CD14-positive monocyte (primary cell): ENCODE data around the gene CEP126. TPM values are rescaled to one million over a fixed set of nuclear protein-coding genes. Genes with fewer than 3 reads are reported as not detected.

Experiments
- DNase-seq, 3 donors: peaks; one replicate each; pipeline ENCODE4 v3.0.0-alpha.2; 2011 to 2022
- H2AFZ ChIP-seq: 2 replicates; pipeline ENCODE4 v1.6.0; 2012; ENCODE audit warnings: mild to moderate bottlenecking, low read depth, low read length, inconsistent platforms; ENCODE audit not compliant: insufficient read depth, poor library complexity, severe bottlenecking
- H3K27ac ChIP-seq, 2 donors: 1 replicate in 1 of 2; 2 replicates in 1 of 2; pipeline ENCODE4 v1.5.1; 2012 to 2013; ENCODE audit warnings: low read length in 2 of 2, control low read depth in 1 of 2, inconsistent platforms in 1 of 2, low read depth in 1 of 2, mild to moderate bottlenecking in 1 of 2
- H3K27me3 ChIP-seq, 2 donors: one replicate each; pipeline versions ENCODE4 v1.6.0 to v1.6.1; 2011 to 2013; ENCODE audit warnings: low read length in 2 of 2; ENCODE audit not compliant: control insufficient read depth in 2 of 2, insufficient read depth in 2 of 2
- H3K36me3 ChIP-seq, 2 donors: replicated peaks in 1 of 2; 1 replicate in 1 of 2; 2 replicates in 1 of 2; pipeline versions ENCODE4 v1.5.1 to v1.6.1; 2012 to 2013; ENCODE audit warnings: low read length in 2 of 2, control low read depth in 1 of 2, inconsistent platforms in 1 of 2, mild to moderate bottlenecking in 1 of 2; ENCODE audit not compliant: insufficient read depth in 2 of 2, control insufficient read depth in 1 of 2
- H3K4me1 ChIP-seq, 2 donors: 1 replicate in 1 of 2; 2 replicates in 1 of 2; pipeline versions ENCODE4 v1.5.1 to v1.6.1; 2012 to 2013; ENCODE audit warnings: low read length in 2 of 2, control low read depth in 1 of 2, inconsistent platforms in 1 of 2, mild to moderate bottlenecking in 1 of 2, moderate library complexity in 1 of 2; ENCODE audit not compliant: insufficient read depth in 2 of 2, control insufficient read depth in 1 of 2
- H3K4me2 ChIP-seq: replicated peaks from 2 replicates; pipeline ENCODE3; 2012; ENCODE audit warnings: low read length, moderate library complexity, mild to moderate bottlenecking; ENCODE audit not compliant: poor library complexity, severe bottlenecking; ENCODE audit errors: extremely low read depth
- H3K4me3 ChIP-seq, 3 experiments: fragments of 200-600 bp in 1 of 3; sonication (generic) in 1 of 3; replicated peaks in 1 of 3; 1 replicate in 2 of 3; 2 replicates in 1 of 3; pipeline ENCODE4 v1.5.1; 2011 to 2013; ENCODE audit warnings: low read length in 3 of 3, mild to moderate bottlenecking in 3 of 3, control low read depth in 2 of 3, low read depth in 2 of 3, inconsistent platforms in 1 of 3, moderate library complexity in 1 of 3
- H3K79me2 ChIP-seq: 2 replicates; pipeline ENCODE4 v1.6.0; 2012; ENCODE audit warnings: mild to moderate bottlenecking, control low read depth, inconsistent platforms, low read length, moderate library complexity; ENCODE audit not compliant: insufficient read depth
- H3K9ac ChIP-seq: 2 replicates; pipeline ENCODE4 v1.6.0; 2017; ENCODE audit warnings: low read length, mild to moderate bottlenecking; ENCODE audit not compliant: insufficient read depth, poor library complexity, severe bottlenecking
- H3K9me3 ChIP-seq, 2 donors: replicated peaks in 1 of 2; 1 replicate in 1 of 2; 2 replicates in 1 of 2; pipeline versions ENCODE4 v1.5.1 to v1.6.1; 2012 to 2013; ENCODE audit warnings: low read length in 2 of 2, control low read depth in 1 of 2; ENCODE audit not compliant: control insufficient read depth in 1 of 2, insufficient read depth in 1 of 2
- H4K20me1 ChIP-seq: 2 replicates; pipeline ENCODE4 v1.6.0; 2012; ENCODE audit warnings: mild to moderate bottlenecking, low read length, control low read depth, moderate library complexity; ENCODE audit not compliant: insufficient read depth
- H3K27ac Mint-ChIP-seq, 7 donors: one replicate each; pipeline ENCODE4 v1.8.0; 2020; ENCODE audit warnings: mild to moderate bottlenecking in 7 of 7, mixed read lengths in 7 of 7, moderate library complexity in 6 of 7, inconsistent platforms in 2 of 7
- H3K27me3 Mint-ChIP-seq, 3 donors: one replicate each; pipeline ENCODE4 v1.8.0; 2021 to 2022; ENCODE audit warnings: low read depth in 3 of 3, mild to moderate bottlenecking in 3 of 3, mixed read lengths in 3 of 3, moderate library complexity in 3 of 3, inconsistent platforms in 1 of 3
- H3K36me3 Mint-ChIP-seq, 2 donors: one replicate each; pipeline ENCODE4 v1.8.0; 2020; ENCODE audit warnings: mixed read lengths in 2 of 2, inconsistent platforms in 1 of 2, mild to moderate bottlenecking in 1 of 2
- H3K4me1 Mint-ChIP-seq: one replicate; pipeline ENCODE4 v1.8.0; 2020; ENCODE audit warnings: mild to moderate bottlenecking, mixed read lengths
- H3K4me3 Mint-ChIP-seq, 2 donors: one replicate each; pipeline ENCODE4 v1.8.0; 2020; ENCODE audit warnings: mild to moderate bottlenecking in 2 of 2, mixed read lengths in 2 of 2, moderate library complexity in 1 of 2
- H3K9me3 Mint-ChIP-seq, 7 donors: one replicate each; pipeline ENCODE4 v1.8.0; 2020 to 2022; ENCODE audit warnings: mixed read lengths in 7 of 7, mild to moderate bottlenecking in 6 of 7, moderate library complexity in 6 of 7, inconsistent platforms in 2 of 7
- WGBS: methylation state at CpG from one replicate; pipeline ENCODE4 v1.1.5; 2013; ENCODE audit warnings: missing lambda C conversion rate; ENCODE audit not compliant: insufficient coverage; 5-methylcytosine and 5-hydroxymethylcytosine counted together
- intact Hi-C, 2 donors: fragments of 100-400 bp; cut with micrococcal nuclease; formaldehyde crosslinking; loops; one replicate each; pipeline versions ENCODE4 v1.15.0 to v1.15.1; 2023
- polyA plus RNA-seq, 3 donors: library from polyadenylated mRNA; depleted of rRNA in 1 of 3; unstranded in 2 of 3; stranded (reverse) in 1 of 3; fragments of 300-500 nt in 2 of 3; fragments of >200 nt in 1 of 3; fragmentation: Illumina TruSeq in 2 of 3; gene quantifications; 1 replicate in 2 of 3; 2 replicates in 1 of 3; pipeline ENCODE4 v1.2.3, GENCODE V29; 2012 to 2021
- TF ChIP-seq, protein P1 (sequence below): fragments of 200-600 bp; IDR thresholded peaks from one replicate; pipeline ENCODE4 v1.8.0; 2022; ENCODE audit warnings: antibody characterized with exemption, mild to moderate bottlenecking

Gene CEP126
- polyA plus RNA-seq, 3 donors = 0.02 to 0.52 TPM; not detected in 1

DNA sequence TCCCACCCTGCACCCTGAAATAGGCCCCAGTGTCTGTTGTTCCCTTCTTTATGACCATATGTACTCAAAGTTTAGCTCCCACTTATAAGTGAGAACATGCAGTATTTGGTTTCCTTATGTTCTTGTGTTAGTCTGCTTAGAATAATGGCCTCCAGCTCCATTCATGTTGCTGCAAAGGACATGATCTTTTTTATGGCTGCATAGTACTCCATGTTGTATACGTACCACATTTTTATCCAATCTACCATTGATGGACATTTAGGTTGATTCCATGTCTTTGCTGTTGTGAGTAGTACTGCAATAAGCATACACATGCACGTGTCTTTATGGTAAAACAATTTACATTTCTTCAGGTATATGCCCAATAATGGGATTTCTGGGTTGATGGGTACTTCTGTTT lies 60.9 kb downstream of the CEP126 start:
- DNase-seq = no peak
- no peak overlapping the region for H3K4me3 ChIP-seq
- H3K4me3 Mint-ChIP-seq = no peak overlapping the region
- no peaks in the 10 kb centered on the region for H3K27me3 Mint-ChIP-seq
- intact Hi-C loops = no loop called here
- H3K36me3 Mint-ChIP-seq = no peaks in the 10 kb centered on the region
- H3K9me3 Mint-ChIP-seq = no peaks in the 10 kb centered on the region
- TF ChIP-seq, protein P1, sequence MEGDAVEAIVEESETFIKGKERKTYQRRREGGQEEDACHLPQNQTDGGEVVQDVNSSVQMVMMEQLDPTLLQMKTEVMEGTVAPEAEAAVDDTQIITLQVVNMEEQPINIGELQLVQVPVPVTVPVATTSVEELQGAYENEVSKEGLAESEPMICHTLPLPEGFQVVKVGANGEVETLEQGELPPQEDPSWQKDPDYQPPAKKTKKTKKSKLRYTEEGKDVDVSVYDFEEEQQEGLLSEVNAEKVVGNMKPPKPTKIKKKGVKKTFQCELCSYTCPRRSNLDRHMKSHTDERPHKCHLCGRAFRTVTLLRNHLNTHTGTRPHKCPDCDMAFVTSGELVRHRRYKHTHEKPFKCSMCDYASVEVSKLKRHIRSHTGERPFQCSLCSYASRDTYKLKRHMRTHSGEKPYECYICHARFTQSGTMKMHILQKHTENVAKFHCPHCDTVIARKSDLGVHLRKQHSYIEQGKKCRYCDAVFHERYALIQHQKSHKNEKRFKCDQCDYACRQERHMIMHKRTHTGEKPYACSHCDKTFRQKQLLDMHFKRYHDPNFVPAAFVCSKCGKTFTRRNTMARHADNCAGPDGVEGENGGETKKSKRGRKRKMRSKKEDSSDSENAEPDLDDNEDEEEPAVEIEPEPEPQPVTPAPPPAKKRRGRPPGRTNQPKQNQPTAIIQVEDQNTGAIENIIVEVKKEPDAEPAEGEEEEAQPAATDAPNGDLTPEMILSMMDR = no peak
- no peaks in the 10 kb centered on the region for H3K4me1 ChIP-seq
- H3K27ac ChIP-seq = no peak overlapping the region
- H3K27ac Mint-ChIP-seq = no peak overlapping the region
- H3K27me3 ChIP-seq = no peaks in the 10 kb centered on the region
- no peaks in the 10 kb centered on the region for H3K79me2 ChIP-seq
- H3K36me3 ChIP-seq = no peaks in the 10 kb centered on the region
- H2AFZ ChIP-seq = no peak overlapping the region
- no CpG with 5 or more reads among the region's 2 CpGs for WGBS
- H3K9me3 ChIP-seq = no peaks in the 10 kb centered on the region
- no peak overlapping the region for H3K9ac ChIP-seq
- no peaks in the 10 kb centered on the region for H4K20me1 ChIP-seq
- no peaks in the 10 kb centered on the region for H3K4me1 Mint-ChIP-seq
- no peak overlapping the region for H3K4me2 ChIP-seq

DNA sequence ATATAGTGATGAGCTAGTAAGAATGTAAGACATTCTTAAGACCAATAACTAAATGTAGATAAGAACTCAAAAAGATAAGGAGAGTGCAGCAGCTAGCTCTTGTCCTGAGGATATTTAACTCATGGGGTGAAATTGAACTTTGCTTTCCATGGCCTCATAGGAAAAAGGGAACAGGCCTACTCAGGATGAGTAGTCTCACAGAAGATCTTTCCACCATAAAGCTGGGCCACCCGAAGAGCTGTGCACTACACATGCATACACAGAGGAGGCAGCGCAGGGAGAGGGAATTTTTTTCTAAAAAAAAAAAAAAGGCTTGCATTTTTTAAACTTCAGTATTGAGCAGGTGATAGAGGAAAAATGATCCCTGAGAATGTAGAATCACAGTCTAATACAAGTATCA lies 72.6 kb downstream of the CEP126 start:
- H3K9ac ChIP-seq = no peak overlapping the region

More for the DNA sequence above, 72.6 kb downstream of the CEP126 start:
- H3K36me3 ChIP-seq = no peaks in the 10 kb centered on the region
- no peaks in the 10 kb centered on the region for H3K9me3 Mint-ChIP-seq
- H3K27me3 Mint-ChIP-seq = peaks cover 0 to 1% (median 0%) of the 10 kb centered on the region in 3 donors
- no peaks in the 10 kb centered on the region for H3K79me2 ChIP-seq
- no peak overlapping the region for H3K27ac Mint-ChIP-seq
- intact Hi-C loops = no loop called here
- H3K4me1 ChIP-seq = no peaks in the 10 kb centered on the region
- WGBS = no CpG with 5 or more reads among the region's 2 CpGs
- no peaks in the 10 kb centered on the region for H3K4me1 Mint-ChIP-seq
- H3K36me3 Mint-ChIP-seq = no peaks in the 10 kb centered on the region
- H2AFZ ChIP-seq = no peak overlapping the region
- H3K4me3 ChIP-seq = no peak overlapping the region
- no peak for DNase-seq
- H3K9me3 ChIP-seq = no peaks in the 10 kb centered on the region
- H3K27ac ChIP-seq = no peak overlapping the region
- no peaks in the 10 kb centered on the region for H3K27me3 ChIP-seq
- TF ChIP-seq, protein P1 = no peak
- no peak overlapping the region for H3K4me3 Mint-ChIP-seq
- no peaks in the 10 kb centered on the region for H4K20me1 ChIP-seq
- H3K4me2 ChIP-seq = no peak overlapping the region
